Right renal pelvis (tissue), 4 donors: ENCODE measurements around the gene TMEM178B. TPM values are rescaled to one million over a fixed set of nuclear protein-coding genes. Genes with fewer than 3 reads are reported as not detected.
"Not testable (repeated sequence)": the region's sequence is repeated elsewhere in the genome, so short reads cannot be mapped to it uniquely, and the experiment has no call there.

Experiments
- DNase-seq, 4 donors: peaks; one replicate each; pipeline ENCODE4 v3.0.0-alpha.2; 2013; ENCODE audit warnings: low read depth in 4 of 4, low spot score in 3 of 4, missing footprints in 1 of 4
- polyA plus RNA-seq, 4 donors: library from polyadenylated mRNA; unstranded; fragments of 120-200 nt; gene quantifications; one replicate each; pipeline ENCODE4 v1.2.1, GENCODE V29; 2013; ENCODE audit not compliant: insufficient read length in 4 of 4

Gene TMEM178B
- polyA plus RNA-seq, 4 donors, result 0.19 to 0.56 (median 0.40) TPM

- DNase-seq, result peak in 2 of 4 donors; percentile 39 to 44
These were observed 657 bp upstream of the TMEM178B start for GRCh38 chr7:141073173-141073640.

- no peak for DNase-seq
These were observed 513 bp downstream of the TMEM178B start for GRCh38 chr7:141074162-141074991.

- DNase-seq, result no peak
These were observed 1.1 kb downstream of the TMEM178B start for GRCh38 chr7:141074997-141075396.

GRCh38 chr7:141076377-141076776 lies 2.5 kb downstream of the TMEM178B start:
- DNase-seq, result no peak

- DNase-seq, result no peak
These were observed 5.4 kb downstream of the TMEM178B start for GRCh38 chr7:141079219-141079618.

GRCh38 chr7:141089490-141089889 lies 15.6 kb downstream of the TMEM178B start:
- not testable (repeated sequence) for DNase-seq

GRCh38 chr7:141094336-141095070 lies 20.6 kb downstream of the TMEM178B start:
- DNase-seq, result no peak

GRCh38 chr7:141097430-141097829 lies 23.6 kb downstream of the TMEM178B start:
- DNase-seq, result peak in 1 of 4 donors; percentile 18

GRCh38 chr7:141102436-141102835 lies 28.6 kb downstream of the TMEM178B start:
- DNase-seq, result no peak

- no peak for DNase-seq
These were observed 30.1 kb downstream of the TMEM178B start for GRCh38 chr7:141103847-141104429.

GRCh38 chr7:141113131-141113530 lies 39.3 kb downstream of the TMEM178B start:
- no peak for DNase-seq

- DNase-seq, result no peak
These were observed 40.3 kb downstream of the TMEM178B start for GRCh38 chr7:141114029-141114664.

- DNase-seq, result no peak
These were observed 42.1 kb downstream of the TMEM178B start for GRCh38 chr7:141115965-141116364.

GRCh38 chr7:141116661-141117060 lies 42.8 kb downstream of the TMEM178B start:
- DNase-seq, result not testable (repeated sequence)

GRCh38 chr7:141118767-141119166 lies 44.9 kb downstream of the TMEM178B start:
- no peak for DNase-seq

- DNase-seq, result no peak
These were observed 45.3 kb downstream of the TMEM178B start for GRCh38 chr7:141119187-141119586.

- DNase-seq, result no peak
These were observed 48.9 kb downstream of the TMEM178B start for GRCh38 chr7:141122736-141123135.

- DNase-seq, result no peak
These were observed 49.7 kb downstream of the TMEM178B start for GRCh38 chr7:141123522-141123921.

GRCh38 chr7:141126107-141126506 lies 52.2 kb downstream of the TMEM178B start:
- DNase-seq, result no peak

- DNase-seq, result no peak
These were observed 54.6 kb downstream of the TMEM178B start for GRCh38 chr7:141128506-141128905.

GRCh38 chr7:141128931-141129330 lies 55.1 kb downstream of the TMEM178B start:
- no peak for DNase-seq
